Measurements from ENCODE around the gene MCTP2. TPM values are rescaled to one million over a fixed set of nuclear protein-coding genes. Genes with fewer than 3 reads are reported as not detected.

Gene MCTP2
- total and polyA plus RNA-seq, 2 of the 8 experiments (the other 6 are each of a cell fraction or from before 2014, with no cell fraction given), result 3.4 to 4.5 TPM

GRCh38 chr15:94263341-94264273, 32.2 kb downstream of the MCTP2 start:
- no peaks in the 10 kb centered on the region for H4K20me1 ChIP-seq (replicated peaks in 1 of 2; ENCODE audit: control insufficient read depth in 1 of 2, insufficient read depth in 2 of 2, low read length in 2 of 2)
- WGBS, 2 experiments (ENCODE audit: extremely low coverage in 1 of 2, insufficient coverage in 1 of 2, insufficient read length in 1 of 2, insufficient replicate concordance in 2 of 2, low coverage in 1 of 2, low lambda C conversion rate in 2 of 2, missing lambda C conversion rate in 1 of 2), result 93% methylated on average over 7 of the region's 7 CpGs; no CpG with 5 or more reads in 1 of the 2 experiments
- no peak overlapping the region for H2BK20ac ChIP-seq (ENCODE audit: low read length)
- no peak overlapping the region for H3K27ac ChIP-seq (ENCODE audit: low read depth, low read length)
- H3K36me3 ChIP-seq (ENCODE audit: control insufficient read depth in 2 of 4, insufficient read depth in 4 of 4, low read length in 3 of 4), result no peaks in the 10 kb centered on the region
- no peak overlapping the region for H2BK15ac ChIP-seq (ENCODE audit: low read length)
- no peak overlapping the region for H2BK5ac ChIP-seq (ENCODE audit: low read depth, low read length)
- H4K91ac ChIP-seq (replicated peaks; ENCODE audit: insufficient read length, low read length), result no peak overlapping the region
- CTCF ChIA-PET (ENCODE audit: partially characterized antibody), result interaction anchor here (0.6 kb wide), 1 partner anchor 240 kb away, joined by 3 read pairs; no protein-coding TSS in a partner anchor
- no peak overlapping the region for H4K5ac ChIP-seq (ENCODE audit: insufficient read length, low read depth, low read length)
- H3K4me1 ChIP-seq (replicated peaks in 1 of 4; ENCODE audit: control insufficient read depth in 3 of 4, insufficient read depth in 4 of 4, low read length in 3 of 4), result no peaks in the 10 kb centered on the region
- no peak overlapping the region for H3K4me3 ChIP-seq (ENCODE audit: extremely low read depth in 1 of 4, insufficient read depth in 2 of 4, low read depth in 3 of 4, low read length in 4 of 4)
- no peak overlapping the region for H2BK120ac ChIP-seq (replicated peaks; ENCODE audit: low read depth, low read length)
- H2AFZ ChIP-seq (ENCODE audit: low read length), result no peak overlapping the region
- no peak overlapping the region for H3K4me2 ChIP-seq (ENCODE audit: insufficient read depth in 1 of 2, low read depth in 2 of 2, low read length in 2 of 2)
- no peak overlapping the region for H3K14ac ChIP-seq (ENCODE audit: insufficient read length)
- H3K23ac ChIP-seq (ENCODE audit: insufficient read length), result no peak overlapping the region
- DNase-seq (ENCODE audit: low read depth in 1 of 2, low spot score in 2 of 2) (no peak), FAIRE-seq (no peak)
- H3K56ac ChIP-seq (replicated peaks; ENCODE audit: insufficient read length, low read depth, low read length), result no peak overlapping the region
- no peaks in the 10 kb centered on the region for H3K79me2 ChIP-seq (ENCODE audit: control insufficient read depth in 1 of 2, insufficient read depth in 2 of 2, low read length in 2 of 2)
- no peak overlapping the region for H3K4ac ChIP-seq (replicated peaks; ENCODE audit: insufficient read length, low read depth, low read length)
- H3K79me1 ChIP-seq (ENCODE audit: low read depth, low read length), result no peaks in the 10 kb centered on the region
- H3K9ac ChIP-seq (replicated peaks in 1 of 4; ENCODE audit: extremely low read depth in 1 of 4, low read depth in 3 of 4, low read length in 3 of 4), result no peak overlapping the region
- H3K23me2 ChIP-seq (ENCODE audit: low read depth, low read length), result no peaks in the 10 kb centered on the region
- POLR2A ChIA-PET (ENCODE audit: partially characterized antibody), result no interaction called here
- no peak overlapping the region for H4K8ac ChIP-seq (ENCODE audit: extremely low read depth, insufficient read depth, low read length)
- no peak overlapping the region for H2AK5ac ChIP-seq (ENCODE audit: low read depth, low read length)
- no peak overlapping the region; the same call in 1 of the 2 replicates for H3K18ac ChIP-seq (ENCODE audit: extremely low read depth, low read length)
- H3K27me3 ChIP-seq (replicated peaks in 1 of 4; ENCODE audit: control insufficient read depth in 3 of 4, extremely low read depth in 1 of 4, insufficient read depth in 3 of 4, low read length in 3 of 4), result no peaks in the 10 kb centered on the region
- no peak overlapping the region for H2BK12ac ChIP-seq (ENCODE audit: low read depth, low read length)
- H3K9me3 ChIP-seq (ENCODE audit: insufficient read depth in 2 of 2, low read depth in 1 of 2, low read length in 1 of 2), result no peaks in the 10 kb centered on the region
- no peak for TF ChIP-seq EZH2 (IDR thresholded peaks at IDR 0.05; ENCODE audit: low read depth, low read length, severe bottlenecking)
- no peak for TF ChIP-seq HDAC2 (IDR thresholded peaks at IDR 0.05; ENCODE audit: borderline replicate concordance in 1 of 2, low read depth in 2 of 2, low read length in 2 of 2)
- TF ChIP-seq HDAC6 (IDR thresholded peaks at IDR 0.05; ENCODE audit: low read depth, low read length), result no peak
- TF ChIP-seq POU5F1 (IDR thresholded peaks at IDR 0.05; ENCODE audit: low read depth, low read length), result no peak
- no peak for TF ChIP-seq CBX8 (IDR thresholded peaks at IDR 0.05; ENCODE audit: borderline replicate concordance, low read depth, low read length)
- no peak for TF ChIP-seq TCF12 (IDR thresholded peaks at IDR 0.05; ENCODE audit: low read depth, low read length)
- TF ChIP-seq RBBP5 (IDR thresholded peaks at IDR 0.05; ENCODE audit: borderline replicate concordance, low read depth, low read length), result no peak
- no peak for TF ChIP-seq KDM4A (IDR thresholded peaks at IDR 0.05; ENCODE audit: low read depth, low read length, severe bottlenecking)
- no peak for TF ChIP-seq CTBP2 (IDR thresholded peaks at IDR 0.05; ENCODE audit: borderline replicate concordance, insufficient read depth, insufficient read length, low read length)
- no peak for TF ChIP-seq POLR2AphosphoS5 (IDR thresholded peaks at IDR 0.05; ENCODE audit: low read depth, low read length)
- no peak for TF ChIP-seq PHF8 (conservative IDR thresholded peaks at IDR 0.05; ENCODE audit: low read depth, low read length)
- no peak for TF ChIP-seq CHD2 (IDR thresholded peaks at IDR 0.05; ENCODE audit: low read length)
